PC-9 (cell line): Measurements from ENCODE around the gene PAH.

Experiments used
- EZH2 ChIP-seq: fragments of 200-600 bp; sonication (generic); IDR thresholded peaks from 2 replicates; pipeline ENCODE4 v1.8.0; 2017; ENCODE audit warnings: antibody characterized with exemption, low read depth
- TF ChIP-seq, protein P1 (sequence below): fragments of 200-600 bp; sonication (generic); conservative IDR thresholded peaks from 2 replicates; pipeline ENCODE4 v1.6.1; 2017; ENCODE audit warnings: mixed run types, antibody characterized with exemption, mild to moderate bottlenecking, moderate library complexity

DNA sequence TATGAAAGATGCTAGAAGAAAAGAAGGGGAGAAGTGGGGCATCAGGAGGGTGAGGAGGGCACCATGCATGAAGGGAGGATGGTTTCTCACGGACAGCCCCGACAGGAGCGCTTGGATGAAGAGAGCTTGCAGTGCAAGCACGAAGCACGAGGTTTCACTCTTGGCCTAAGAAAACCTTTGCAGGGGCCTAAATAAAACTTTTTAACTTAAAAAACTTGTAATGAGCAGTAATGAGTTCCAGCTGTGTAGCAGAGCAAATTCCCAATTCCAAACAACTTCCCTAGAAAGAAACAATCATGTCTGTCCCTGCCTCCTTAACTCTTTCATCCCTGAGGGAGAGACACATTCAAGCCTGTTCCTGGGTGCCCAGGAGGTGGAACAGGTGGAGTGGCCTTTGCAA is 119.5 kb downstream of the PAH start:
- TF ChIP-seq, protein P1, sequence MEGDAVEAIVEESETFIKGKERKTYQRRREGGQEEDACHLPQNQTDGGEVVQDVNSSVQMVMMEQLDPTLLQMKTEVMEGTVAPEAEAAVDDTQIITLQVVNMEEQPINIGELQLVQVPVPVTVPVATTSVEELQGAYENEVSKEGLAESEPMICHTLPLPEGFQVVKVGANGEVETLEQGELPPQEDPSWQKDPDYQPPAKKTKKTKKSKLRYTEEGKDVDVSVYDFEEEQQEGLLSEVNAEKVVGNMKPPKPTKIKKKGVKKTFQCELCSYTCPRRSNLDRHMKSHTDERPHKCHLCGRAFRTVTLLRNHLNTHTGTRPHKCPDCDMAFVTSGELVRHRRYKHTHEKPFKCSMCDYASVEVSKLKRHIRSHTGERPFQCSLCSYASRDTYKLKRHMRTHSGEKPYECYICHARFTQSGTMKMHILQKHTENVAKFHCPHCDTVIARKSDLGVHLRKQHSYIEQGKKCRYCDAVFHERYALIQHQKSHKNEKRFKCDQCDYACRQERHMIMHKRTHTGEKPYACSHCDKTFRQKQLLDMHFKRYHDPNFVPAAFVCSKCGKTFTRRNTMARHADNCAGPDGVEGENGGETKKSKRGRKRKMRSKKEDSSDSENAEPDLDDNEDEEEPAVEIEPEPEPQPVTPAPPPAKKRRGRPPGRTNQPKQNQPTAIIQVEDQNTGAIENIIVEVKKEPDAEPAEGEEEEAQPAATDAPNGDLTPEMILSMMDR, result no peak
- TF ChIP-seq EZH2, result no peak
